ENCODE measurements around the gene SPTBN2.

DNA sequence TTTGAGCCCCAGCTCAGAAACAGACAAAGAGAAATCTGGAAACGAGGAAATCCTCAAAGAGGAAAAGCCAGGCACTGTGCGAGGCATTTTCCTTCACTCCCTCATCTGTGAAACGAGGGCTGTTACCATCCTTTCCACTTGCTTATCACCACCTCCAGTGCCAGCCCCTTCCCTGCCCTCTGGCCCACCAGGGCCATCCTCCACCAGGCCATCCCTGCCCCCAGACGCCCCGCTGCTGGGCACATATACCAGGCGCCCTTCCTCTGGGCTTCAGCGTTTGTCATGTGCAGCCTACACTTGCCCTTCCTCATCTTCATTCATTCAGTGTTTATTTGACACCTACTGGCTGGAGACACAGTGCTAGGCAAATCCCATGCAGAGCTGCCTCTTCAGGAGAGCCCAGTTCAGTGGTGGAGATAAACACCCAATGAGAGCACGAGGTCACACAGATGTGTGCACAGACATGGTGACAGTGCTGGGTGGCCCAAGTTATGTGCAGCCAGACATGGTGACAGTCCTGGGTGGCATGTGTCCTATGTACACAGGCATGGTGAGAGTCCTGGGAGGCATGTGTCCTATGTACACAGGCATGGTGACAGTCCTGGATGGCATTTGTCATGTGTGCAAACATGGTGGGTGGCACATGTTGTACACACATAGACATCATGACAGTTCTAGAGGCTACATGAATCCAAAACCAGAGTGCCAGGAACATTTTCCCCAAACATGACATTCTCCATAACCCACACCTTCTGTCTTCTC is 9.7 kb downstream of the SPTBN2 start:
- no peak for TF ChIP-seq EZH2 (IDR thresholded peaks at IDR 0.05; ENCODE audit: insufficient read depth, poor library complexity, severe bottlenecking)
- no peak for TF ChIP-seq EZH2phosphoT487 (IDR thresholded peaks at IDR 0.05; ENCODE audit: insufficient read depth, low read depth)
